HG03139 (cell line): Measurements from ENCODE around the gene SLC38A11.
A peak's percentile ranks its signal among the peaks of the same experiment; 100 is the strongest.
"Not testable (repeated sequence)": the region's sequence is repeated elsewhere in the genome, so short reads cannot be mapped to it uniquely, and the experiment has no call there.

Experiments used
- ATAC-seq: cut with Tn5 transposase; IDR thresholded peaks from one replicate; pipeline ENCODE4 v1.9.1; 2021; ENCODE audit not compliant: unreplicated experiment

The SLC38A11 gene

DNA sequence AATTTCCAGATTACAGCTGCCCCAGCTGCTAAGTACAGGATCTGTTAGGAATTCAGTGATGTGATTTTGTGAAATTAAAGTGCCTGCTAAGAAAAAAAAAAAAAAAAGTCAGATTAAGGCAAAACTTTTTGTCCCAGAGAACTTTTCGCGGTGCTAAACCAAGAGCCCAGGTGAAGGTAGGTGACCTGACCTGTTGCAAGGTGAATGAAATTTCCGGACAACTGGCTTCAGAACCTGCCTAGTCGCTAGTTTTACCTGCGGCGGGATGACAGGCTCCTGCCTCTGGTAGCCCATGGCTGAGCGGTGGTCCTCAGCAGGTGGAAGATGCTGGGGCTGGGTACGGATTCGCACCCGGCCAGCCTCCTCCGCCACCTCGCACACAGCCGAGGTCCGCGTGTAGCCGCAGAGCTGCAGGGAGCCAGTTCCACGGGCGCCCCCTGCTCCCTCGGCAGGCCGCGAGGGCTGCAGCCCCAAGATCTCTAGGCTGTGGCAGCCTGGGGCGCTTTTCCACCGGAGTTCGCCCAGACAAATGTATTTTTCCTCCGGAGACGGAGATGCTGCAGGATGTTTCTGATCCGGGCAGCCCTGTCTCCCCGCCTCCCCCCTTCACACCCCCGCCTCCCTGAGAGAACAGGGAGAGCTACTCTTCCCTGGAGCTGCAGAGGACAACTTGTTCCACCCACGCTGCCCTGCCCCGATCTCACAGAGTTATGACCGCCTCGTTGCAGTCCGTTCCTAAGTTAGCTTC lies at the start of gene SLC38A11:
Gene SLC38A11 (minus strand): TSS at position 572 of the 748 bp plus-strand sequence. CDS start 278 bp downstream, at position 294.
- ATAC-seq: no peak

DNA sequence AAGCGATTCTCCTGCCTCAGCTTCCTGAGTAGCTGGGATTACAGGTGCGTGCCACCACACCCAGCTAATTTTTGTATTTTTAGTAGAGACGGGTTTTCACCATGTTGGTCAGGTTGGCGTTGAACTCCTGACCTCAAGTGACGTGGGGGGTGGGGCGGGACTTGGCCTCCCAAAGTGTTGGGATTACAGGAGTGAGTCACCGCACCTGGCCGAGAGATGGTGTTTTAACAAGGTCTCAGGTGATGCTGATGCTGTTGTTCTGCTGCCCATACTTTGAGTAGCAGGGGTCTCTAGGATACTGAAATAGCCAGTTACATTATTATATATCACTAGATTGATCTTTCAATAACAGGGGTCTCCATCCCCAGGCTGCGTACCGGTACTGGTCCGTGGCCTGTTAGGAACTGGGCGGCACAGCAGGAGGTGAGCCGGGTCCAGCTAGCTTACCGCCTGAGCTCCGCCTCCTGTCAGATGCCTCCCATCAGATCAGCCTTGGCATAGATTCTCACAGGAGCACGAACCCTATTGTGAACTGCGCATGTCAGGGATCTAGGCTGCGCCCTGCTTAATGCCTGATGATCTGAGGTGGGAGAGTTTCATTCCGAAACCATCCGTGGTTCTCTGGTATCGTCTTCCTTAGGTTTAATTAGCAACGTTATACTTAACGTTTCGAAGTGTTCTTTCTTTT lies 48.3 kb upstream of the SLC38A11 start:
- ATAC-seq: no peak

- no peak for ATAC-seq
Measured at GRCh38 chr2:165002638-165003037, 47.3 kb upstream of the SLC38A11 start.

GRCh38 chr2:164994664-164995299 lies 39.5 kb upstream of the SLC38A11 start:
- not testable (repeated sequence) for ATAC-seq

DNA sequence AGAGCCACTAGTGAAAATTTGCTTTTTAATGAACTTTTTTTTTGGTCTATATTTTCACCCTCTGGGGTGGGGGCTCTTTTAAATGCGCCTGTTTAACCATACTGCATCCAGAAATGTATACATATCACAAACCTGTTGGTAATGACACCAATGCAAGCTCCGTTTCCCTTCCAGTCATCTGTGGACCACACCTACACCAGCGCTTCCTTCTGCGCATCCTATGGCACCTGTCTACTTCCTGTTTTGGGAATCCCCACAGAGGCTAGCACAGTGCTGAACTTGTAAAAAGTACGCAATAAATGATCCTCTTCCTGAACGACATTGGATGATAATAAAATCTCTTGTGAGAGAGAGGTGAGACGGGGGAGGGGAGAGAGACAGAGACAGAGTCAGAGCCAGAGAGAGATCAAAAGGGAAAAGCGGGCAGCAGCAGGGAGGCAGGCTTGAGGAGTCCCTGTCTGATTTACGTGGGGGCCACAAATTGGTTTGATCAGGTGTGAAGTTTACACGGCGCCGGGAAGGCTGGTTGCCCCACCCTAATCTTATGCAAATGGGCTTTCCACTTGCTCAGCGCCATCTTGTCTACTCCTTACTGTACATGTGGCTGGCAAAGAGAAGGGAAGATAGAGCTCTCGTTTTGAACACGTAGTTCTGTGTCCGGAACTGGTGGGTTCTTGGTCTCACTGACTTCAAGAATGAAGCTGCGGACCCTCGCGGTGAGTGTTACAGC lies 38.1 kb upstream of the SLC38A11 start:
- no peak for ATAC-seq

DNA sequence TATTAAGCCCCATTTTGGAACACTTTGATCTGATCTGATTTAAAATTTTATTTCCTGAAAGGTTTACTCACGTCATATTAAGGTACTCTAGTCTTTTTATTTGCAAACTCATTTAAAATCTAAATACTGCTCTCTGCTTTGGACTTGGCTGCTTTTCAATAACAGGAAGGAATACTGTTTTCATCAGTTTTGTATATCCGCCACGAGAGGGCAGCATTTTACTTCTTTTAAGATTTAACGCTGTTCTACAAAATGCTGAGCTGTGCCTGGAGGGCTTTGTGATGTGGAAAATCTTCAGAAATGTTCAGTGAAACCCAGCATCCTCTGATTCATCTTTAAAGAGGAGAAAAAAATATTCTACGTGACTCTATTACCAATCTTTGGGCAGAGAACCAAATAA lies 37.5 kb upstream of the SLC38A11 start:
- peak; percentile 52 for ATAC-seq

DNA sequence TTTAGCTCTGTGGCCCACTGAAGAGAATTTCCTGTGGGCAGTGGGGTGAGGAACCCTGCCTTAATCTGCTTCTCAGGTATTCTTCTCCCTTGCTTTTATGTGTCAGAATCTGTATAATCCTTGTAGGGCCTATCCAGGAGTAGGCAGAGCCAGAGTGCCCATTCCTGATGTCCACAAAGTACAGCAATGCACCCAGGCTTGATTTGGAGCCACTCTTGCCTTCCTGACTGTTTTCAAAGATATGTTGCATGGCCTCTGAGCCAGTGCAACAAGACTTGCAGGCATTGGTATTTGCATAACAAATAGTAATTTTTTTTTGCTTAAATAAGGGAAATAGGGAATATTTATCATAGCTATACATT lies 36.7 kb upstream of the SLC38A11 start:
- not testable (repeated sequence) for ATAC-seq

DNA sequence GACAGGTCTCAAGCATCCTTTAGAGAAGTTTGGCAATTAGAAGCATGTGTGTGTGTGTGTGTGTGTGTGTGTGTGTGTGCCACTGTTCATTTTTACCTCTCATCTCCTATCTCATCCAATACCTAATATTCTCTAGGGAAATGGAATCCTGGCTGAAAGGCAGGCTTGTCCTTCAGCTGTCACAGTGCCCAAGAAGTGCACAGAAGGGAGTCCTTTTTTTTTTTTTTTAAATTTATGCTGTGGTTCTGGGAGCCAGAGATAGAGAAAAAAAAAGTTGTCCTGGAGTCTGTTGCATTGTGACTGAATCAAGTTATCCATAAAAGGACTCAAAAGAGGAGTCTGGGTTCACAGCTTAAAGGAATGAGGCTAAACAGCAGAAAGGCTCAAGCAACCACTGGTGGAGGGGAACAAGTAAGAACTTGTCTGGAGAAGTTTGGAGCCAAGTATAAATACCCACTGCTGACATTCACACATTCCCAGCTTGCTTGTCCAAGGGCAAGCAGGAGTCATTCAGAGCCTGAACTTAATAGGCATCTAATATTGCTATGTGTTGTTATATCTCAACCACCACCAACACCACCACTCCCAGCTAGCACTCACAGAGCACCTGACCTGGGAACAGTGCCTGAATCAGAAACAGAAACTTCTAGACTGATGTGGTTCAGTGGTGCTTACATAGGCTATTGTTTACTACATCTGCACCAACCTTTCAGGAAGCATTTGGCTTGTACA lies 36.2 kb upstream of the SLC38A11 start:
- peak; percentile 57 for ATAC-seq

DNA sequence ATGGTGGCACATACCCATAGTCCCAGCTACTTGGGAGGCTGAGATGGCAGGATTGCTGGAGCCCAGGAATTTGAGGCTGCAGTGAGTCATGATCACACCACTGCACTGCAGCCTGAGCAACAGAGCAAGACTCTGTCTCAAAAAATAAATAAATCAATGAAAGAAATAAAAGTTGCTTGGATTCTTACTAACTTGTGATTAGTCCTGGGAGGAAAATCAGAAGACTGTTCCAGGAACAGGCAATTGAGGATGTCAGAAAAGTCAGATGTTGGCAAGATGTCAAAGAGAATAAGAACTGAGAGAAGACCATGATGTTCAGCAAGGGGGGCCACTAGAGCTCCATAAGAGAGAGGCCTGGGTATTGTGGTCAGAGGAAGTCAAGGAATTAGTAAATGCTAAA lies 35.6 kb upstream of the SLC38A11 start:
- not testable (repeated sequence) for ATAC-seq

GRCh38 chr2:164988805-164989204 lies 33.5 kb upstream of the SLC38A11 start:
- not testable (repeated sequence) for ATAC-seq

- not testable (repeated sequence) for ATAC-seq
Measured at GRCh38 chr2:164986027-164986426, 30.7 kb upstream of the SLC38A11 start.

- ATAC-seq: no peak
Measured at GRCh38 chr2:164984428-164984827, 29.1 kb upstream of the SLC38A11 start.

DNA sequence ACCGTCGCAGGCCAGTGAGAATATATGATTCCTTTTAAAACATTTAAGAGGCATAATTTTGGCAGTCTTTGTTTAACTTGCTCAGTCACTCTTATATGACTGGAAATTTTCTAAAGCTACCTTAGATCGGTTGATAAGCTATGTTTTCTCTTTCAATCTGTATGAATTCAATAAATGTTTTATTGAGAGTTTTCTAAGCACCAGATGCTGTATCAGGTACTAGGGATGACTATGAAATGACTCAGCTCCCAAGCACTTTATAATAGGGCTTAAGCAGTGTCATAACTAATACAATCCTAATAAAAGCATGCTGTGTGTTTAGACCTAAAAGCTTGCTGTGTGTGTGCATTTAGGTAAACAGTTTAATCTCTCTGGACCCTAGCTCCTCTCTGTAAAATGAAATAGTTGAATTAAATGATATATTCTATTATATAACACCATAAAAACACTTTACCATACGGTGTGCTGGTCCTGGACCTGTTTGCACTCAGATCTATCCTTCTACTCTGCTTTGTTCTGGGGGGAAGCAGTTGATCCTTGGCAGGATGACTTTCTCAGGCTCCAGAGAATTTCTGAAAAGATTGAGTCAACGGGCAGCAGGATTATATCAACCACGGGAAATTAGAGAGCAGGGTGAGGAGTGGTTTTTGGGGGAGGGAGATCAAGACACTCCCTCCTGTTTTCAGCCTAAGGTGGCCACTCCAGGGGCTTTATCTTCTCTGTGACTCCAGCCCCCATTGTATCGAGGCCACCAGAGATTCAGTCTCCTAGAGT lies 26.1 kb upstream of the SLC38A11 start:
- no peak for ATAC-seq

DNA sequence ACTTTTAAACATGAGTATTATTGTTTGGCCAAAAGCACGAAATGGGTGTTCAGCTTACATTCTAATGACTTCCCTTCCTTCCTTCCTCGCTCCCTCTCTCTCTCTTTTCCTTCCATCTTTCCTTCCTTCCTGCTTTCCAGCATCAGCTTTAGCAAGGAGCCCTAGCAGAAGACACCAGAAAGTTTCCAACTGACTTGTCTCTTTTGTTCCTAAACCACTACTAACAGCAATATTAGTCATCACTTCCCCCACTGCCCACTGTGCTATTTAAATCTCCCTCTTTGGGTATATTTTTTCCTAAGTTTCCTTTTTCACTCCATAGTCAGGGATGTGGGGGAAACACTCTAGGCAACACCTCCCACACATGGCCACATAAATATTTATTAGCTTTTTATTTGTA lies 25.4 kb upstream of the SLC38A11 start:
- ATAC-seq: not testable (repeated sequence)

- ATAC-seq: no peak
Measured at GRCh38 chr2:164979113-164979512, 23.8 kb upstream of the SLC38A11 start.

DNA sequence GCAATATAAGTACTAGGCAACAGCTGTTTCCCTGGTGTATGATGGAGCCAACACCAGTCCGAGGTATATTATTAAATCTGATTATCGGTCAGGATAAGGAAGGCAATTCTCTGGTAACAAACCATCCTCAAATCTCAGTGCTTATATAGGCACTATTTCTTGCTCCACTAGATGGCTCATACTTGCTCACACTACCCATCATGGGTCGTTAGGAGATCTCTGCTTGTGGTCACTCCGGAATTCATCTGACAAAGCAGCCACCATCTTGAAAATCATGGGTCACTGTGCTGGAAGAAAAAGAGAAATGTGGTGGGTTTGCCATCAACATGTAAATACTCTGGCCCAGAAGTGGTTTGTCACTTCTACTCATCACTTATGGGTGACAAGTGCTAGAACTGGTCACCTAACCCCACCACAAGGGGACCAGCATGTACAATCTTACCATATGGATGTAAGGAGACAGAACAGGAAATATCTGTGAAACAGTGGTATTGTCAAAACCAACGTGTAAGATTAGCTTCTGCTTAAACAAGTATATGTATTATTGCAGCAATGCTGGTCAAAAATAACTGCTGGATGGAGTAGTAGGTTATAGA lies 21.6 kb upstream of the SLC38A11 start:
- ATAC-seq: not testable (repeated sequence)

DNA sequence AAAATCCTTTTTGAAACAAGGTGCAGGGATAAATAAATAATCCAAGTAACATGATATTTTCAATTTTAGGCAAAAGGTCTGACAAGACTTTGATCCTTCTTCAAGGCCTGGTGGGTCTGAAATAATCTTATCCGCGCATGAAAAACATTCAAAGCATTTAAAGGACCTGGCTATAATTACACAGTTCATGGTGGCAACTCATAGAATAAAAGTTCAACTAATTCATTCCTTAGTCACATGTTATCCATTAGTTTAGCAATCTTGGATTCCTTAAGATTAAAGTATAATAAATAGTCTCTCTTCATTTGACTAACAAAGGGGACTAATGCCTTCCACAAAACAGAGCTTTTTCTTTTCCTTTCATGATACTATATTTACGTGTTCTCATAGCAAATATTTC lies 21.0 kb upstream of the SLC38A11 start:
- ATAC-seq: no peak

DNA sequence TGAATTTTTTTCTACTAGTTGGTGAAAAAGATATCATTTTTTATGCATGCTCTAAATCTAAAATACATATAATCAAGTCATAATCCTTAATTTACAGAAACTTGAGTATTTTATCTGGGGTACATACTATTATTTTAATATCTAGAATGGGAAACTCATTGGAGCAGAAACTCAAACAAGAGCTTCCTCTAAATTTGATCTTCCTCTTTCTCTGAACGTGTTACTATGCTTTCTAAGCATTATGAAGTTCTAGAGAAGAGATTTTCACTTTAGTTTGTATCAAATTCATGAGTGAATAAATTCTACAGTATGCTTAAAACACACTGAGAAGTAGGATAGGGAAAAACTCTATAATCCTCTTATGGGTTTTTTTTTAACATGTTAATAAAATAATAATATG lies 20.6 kb upstream of the SLC38A11 start:
- no peak for ATAC-seq

- no peak for ATAC-seq
Measured at GRCh38 chr2:164974221-164974620, 18.9 kb upstream of the SLC38A11 start.

- ATAC-seq: no peak
Measured at GRCh38 chr2:164972216-164972615, 16.9 kb upstream of the SLC38A11 start.
